ENCODE data around the gene ARHGAP6. TPM values are rescaled to one million over a fixed set of nuclear protein-coding genes. Genes with fewer than 3 reads are reported as not detected.

The ARHGAP6 gene
- total and polyA plus RNA-seq, 2 experiments from 2014 or later, result 0.26 to 0.59 TPM

- TF ChIP-seq ZNF462 (CRISPR knock-in tag; IDR thresholded peaks at IDR 0.05), result no peak
- TF ChIP-seq, protein P1, sequence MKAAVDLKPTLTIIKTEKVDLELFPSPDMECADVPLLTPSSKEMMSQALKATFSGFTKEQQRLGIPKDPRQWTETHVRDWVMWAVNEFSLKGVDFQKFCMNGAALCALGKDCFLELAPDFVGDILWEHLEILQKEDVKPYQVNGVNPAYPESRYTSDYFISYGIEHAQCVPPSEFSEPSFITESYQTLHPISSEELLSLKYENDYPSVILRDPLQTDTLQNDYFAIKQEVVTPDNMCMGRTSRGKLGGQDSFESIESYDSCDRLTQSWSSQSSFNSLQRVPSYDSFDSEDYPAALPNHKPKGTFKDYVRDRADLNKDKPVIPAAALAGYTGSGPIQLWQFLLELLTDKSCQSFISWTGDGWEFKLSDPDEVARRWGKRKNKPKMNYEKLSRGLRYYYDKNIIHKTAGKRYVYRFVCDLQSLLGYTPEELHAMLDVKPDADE (IDR thresholded peaks at IDR 0.05), result no peak
These were observed 519.3 kb downstream of the ARHGAP6 start (continued) for GRCh38 chrX:11146411-11146810.

GRCh38 chrX:11143931-11144678 is 521.6 kb downstream of the ARHGAP6 start:
- Mint-ChIP-seq H3K27ac (no peak overlapping the region), H3K27me3 (ENCODE audit: insufficient read depth, low read depth, poor library complexity) (no peaks in the 10 kb centered on the region), H3K4me1 (peaks cover 5% of the 10 kb centered on the region; the same call in 2 of the 3 replicates), H3K9me3 (no peaks in the 10 kb centered on the region), H3K36me3 (ENCODE audit: low read depth) (no peaks in the 10 kb centered on the region), H3K4me3 (no peak overlapping the region; the same call in 2 of the 3 replicates)
- no peaks in the 10 kb centered on the region for H3K9me2 ChIP-seq (ENCODE audit: insufficient read depth)
- no peaks in the 10 kb centered on the region for H3K27me3 ChIP-seq (ENCODE audit: insufficient read depth)
- H3K4me1 ChIP-seq (ENCODE audit: insufficient read depth), result no peaks in the 10 kb centered on the region
- no peak overlapping the region for H3K4me3 ChIP-seq
- H3K36me3 ChIP-seq (ENCODE audit: insufficient read depth), result no peaks in the 10 kb centered on the region
- ATAC-seq, result peak; percentile 84
- H3K27ac ChIP-seq (ENCODE audit: low read depth), result no peak overlapping the region
- no peaks in the 10 kb centered on the region for H3K79me2 ChIP-seq (replicated peaks; ENCODE audit: insufficient read depth)
- no peaks in the 10 kb centered on the region for H4K20me1 ChIP-seq (replicated peaks; ENCODE audit: insufficient read depth)
- no peak overlapping the region for H2AFZ ChIP-seq
- peak; percentile 82 for DNase-seq (ENCODE audit: low spot score)
- TF ChIP-seq STAT1 (IDR thresholded peaks at IDR 0.05; ENCODE audit: unreplicated experiment), result no peak
- TF ChIP-seq, protein P2, sequence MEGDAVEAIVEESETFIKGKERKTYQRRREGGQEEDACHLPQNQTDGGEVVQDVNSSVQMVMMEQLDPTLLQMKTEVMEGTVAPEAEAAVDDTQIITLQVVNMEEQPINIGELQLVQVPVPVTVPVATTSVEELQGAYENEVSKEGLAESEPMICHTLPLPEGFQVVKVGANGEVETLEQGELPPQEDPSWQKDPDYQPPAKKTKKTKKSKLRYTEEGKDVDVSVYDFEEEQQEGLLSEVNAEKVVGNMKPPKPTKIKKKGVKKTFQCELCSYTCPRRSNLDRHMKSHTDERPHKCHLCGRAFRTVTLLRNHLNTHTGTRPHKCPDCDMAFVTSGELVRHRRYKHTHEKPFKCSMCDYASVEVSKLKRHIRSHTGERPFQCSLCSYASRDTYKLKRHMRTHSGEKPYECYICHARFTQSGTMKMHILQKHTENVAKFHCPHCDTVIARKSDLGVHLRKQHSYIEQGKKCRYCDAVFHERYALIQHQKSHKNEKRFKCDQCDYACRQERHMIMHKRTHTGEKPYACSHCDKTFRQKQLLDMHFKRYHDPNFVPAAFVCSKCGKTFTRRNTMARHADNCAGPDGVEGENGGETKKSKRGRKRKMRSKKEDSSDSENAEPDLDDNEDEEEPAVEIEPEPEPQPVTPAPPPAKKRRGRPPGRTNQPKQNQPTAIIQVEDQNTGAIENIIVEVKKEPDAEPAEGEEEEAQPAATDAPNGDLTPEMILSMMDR (conservative IDR thresholded peaks at IDR 0.05; ENCODE audit: low read depth in 2 of 2), result peak; percentile 61 to 74
- H3F3A ChIP-seq (replicated peaks; ENCODE audit: low read depth), result no peaks in the 10 kb centered on the region
- H3K4me2 ChIP-seq, result no peak overlapping the region
